ENCODE measurements around the gene OR5A2. TPM values are rescaled to one million over a fixed set of nuclear protein-coding genes. Genes with fewer than 3 reads are reported as not detected.
"Not testable (repeated sequence)": the region's sequence is repeated elsewhere in the genome, so short reads cannot be mapped to it uniquely, and the experiment has no call there.

Gene OR5A2
- total RNA-seq, 2 experiments from 2014 or later = not detected

- no peak for DNase-seq
- ChIA-PET CTCF (interaction anchor here (0.7 to 2.2 kb wide), 2 partner anchors 14 to 253 kb away, joined by 3 to 7 read pairs; partner anchors contain the start of gene DTX4), POLR2A (no interaction called here)
- Mint-ChIP-seq H3K4me3 (no peak overlapping the region), H3K36me3 (no peaks in the 10 kb centered on the region), H3K4me1 (ENCODE audit: low read depth) (no peaks in the 10 kb centered on the region), H3K27me3 (peaks cover 1% of the 10 kb centered on the region), H3K9me3 (no peaks in the 10 kb centered on the region), H3K27ac (no peak overlapping the region)
- intact Hi-C loops (cut with micrococcal nuclease) = no loop called here
These were observed 1.1 kb downstream of the OR5A2 start for GRCh38 chr11:59425131-59425530.

GRCh38 chr11:59423835-59424234 lies 2.4 kb downstream of the OR5A2 start:
- intact Hi-C loops (cut with micrococcal nuclease) = no loop called here
- no peak for DNase-seq

GRCh38 chr11:59418156-59418555 lies 8.1 kb downstream of the OR5A2 start:
- CTCF ChIA-PET = interaction anchor here (2.4 kb wide), 1 partner anchor 12 kb away, joined by 14 read pairs; no protein-coding TSS in a partner anchor
- Mint-ChIP-seq H3K4me1 (ENCODE audit: low read depth) (no peaks in the 10 kb centered on the region), H3K4me3 (no peak overlapping the region), H3K36me3 (no peaks in the 10 kb centered on the region), H3K9me3 (no peaks in the 10 kb centered on the region), H3K27me3 (peaks cover 21% of the 10 kb centered on the region), H3K27ac (no peak overlapping the region)
- DNase-seq = no peak
- intact Hi-C loops (cut with micrococcal nuclease) = no loop called here
- POLR2A ChIA-PET = no interaction called here

More at GRCh38 chr11:59423835-59424234, 2.4 kb downstream of the OR5A2 start:
- H3K36me3 Mint-ChIP-seq = no peaks in the 10 kb centered on the region
- CTCF ChIA-PET = interaction anchor here (1.3 to 2.2 kb wide), 2 partner anchors 252 to 253 kb away, joined by 5 to 7 read pairs; partner anchors contain the start of gene DTX4
- no peak overlapping the region for H3K4me3 Mint-ChIP-seq
- H3K4me1 Mint-ChIP-seq (ENCODE audit: low read depth) = no peaks in the 10 kb centered on the region
- no peaks in the 10 kb centered on the region for H3K27me3 Mint-ChIP-seq
- no peaks in the 10 kb centered on the region for H3K9me3 Mint-ChIP-seq
- POLR2A ChIA-PET = no interaction called here
- no peak overlapping the region for H3K27ac Mint-ChIP-seq

GRCh38 chr11:59417023-59417422 lies 9.2 kb downstream of the OR5A2 start:
- intact Hi-C loops (cut with micrococcal nuclease) = no loop called here
- Mint-ChIP-seq H3K4me1 (ENCODE audit: low read depth) (no peaks in the 10 kb centered on the region), H3K9me3 (peaks cover 3% of the 10 kb centered on the region), H3K4me3 (no peak overlapping the region), H3K27ac (no peak overlapping the region), H3K27me3 (peaks cover 27% of the 10 kb centered on the region), H3K36me3 (no peaks in the 10 kb centered on the region)
- ChIA-PET CTCF (no interaction called here), POLR2A (no interaction called here)
- no peak for DNase-seq

- ChIA-PET CTCF (no interaction called here), POLR2A (no interaction called here)
- no peak for DNase-seq
- Mint-ChIP-seq H3K4me1 (ENCODE audit: low read depth) (no peaks in the 10 kb centered on the region), H3K27ac (no peak overlapping the region), H3K9me3 (peaks cover 3% of the 10 kb centered on the region), H3K4me3 (no peak overlapping the region), H3K36me3 (no peaks in the 10 kb centered on the region), H3K27me3 (peaks cover 27% of the 10 kb centered on the region)
- intact Hi-C loops (cut with micrococcal nuclease) = no loop called here
These were observed 9.6 kb downstream of the OR5A2 start for GRCh38 chr11:59416613-59417012.

GRCh38 chr11:59415111-59415510 lies 11.1 kb downstream of the OR5A2 start:
- Mint-ChIP-seq H3K36me3 (no peaks in the 10 kb centered on the region), H3K27ac (no peak overlapping the region), H3K27me3 (peaks cover 27% of the 10 kb centered on the region), H3K4me1 (ENCODE audit: low read depth) (no peaks in the 10 kb centered on the region), H3K9me3 (peaks cover 12% of the 10 kb centered on the region), H3K4me3 (no peak overlapping the region)
- DNase-seq = no peak
- intact Hi-C loops (cut with micrococcal nuclease) = no loop called here
- ChIA-PET POLR2A (no interaction called here), CTCF (no interaction called here)

GRCh38 chr11:59413646-59414045 lies 12.6 kb downstream of the OR5A2 start:
- no peak for DNase-seq
- peaks cover 25% of the 10 kb centered on the region for H3K9me3 Mint-ChIP-seq
- ChIA-PET CTCF (no interaction called here), POLR2A (no interaction called here)
- no peaks in the 10 kb centered on the region for H3K4me1 Mint-ChIP-seq (ENCODE audit: low read depth)
- intact Hi-C loops (cut with micrococcal nuclease) = no loop called here
- no peak overlapping the region for H3K27ac Mint-ChIP-seq
- peaks cover 27% of the 10 kb centered on the region for H3K27me3 Mint-ChIP-seq
- H3K4me3 Mint-ChIP-seq = no peak overlapping the region
- H3K36me3 Mint-ChIP-seq = peaks cover 5% of the 10 kb centered on the region

GRCh38 chr11:59403546-59403945 lies 22.7 kb downstream of the OR5A2 start:
- Mint-ChIP-seq H3K9me3 (peaks cover 19% of the 10 kb centered on the region), H3K27ac (no peak overlapping the region), H3K36me3 (no peaks in the 10 kb centered on the region), H3K4me3 (no peak overlapping the region), H3K27me3 (peaks cover 6% of the 10 kb centered on the region), H3K4me1 (ENCODE audit: low read depth) (no peaks in the 10 kb centered on the region)
- no peak for DNase-seq
- intact Hi-C loops (cut with micrococcal nuclease) = no loop called here
- ChIA-PET POLR2A (no interaction called here), CTCF (no interaction called here)

GRCh38 chr11:59401262-59401552 lies 25.0 kb downstream of the OR5A2 start:
- no peaks in the 10 kb centered on the region for H3K4me1 Mint-ChIP-seq (ENCODE audit: low read depth)
- intact Hi-C loops (cut with micrococcal nuclease) = no loop called here
- no peak overlapping the region for H3K27ac Mint-ChIP-seq
- no peaks in the 10 kb centered on the region for H3K36me3 Mint-ChIP-seq
- POLR2A ChIA-PET = no interaction called here
- H3K4me3 Mint-ChIP-seq = no peak overlapping the region
- DNase-seq = no peak
- H3K27me3 Mint-ChIP-seq = peaks cover 4% of the 10 kb centered on the region
- H3K9me3 Mint-ChIP-seq = peaks cover 12% of the 10 kb centered on the region
- CTCF ChIA-PET = no interaction called here

- no peak for DNase-seq
- H3K4me1 Mint-ChIP-seq (ENCODE audit: low read depth) = no peaks in the 10 kb centered on the region
- H3K4me3 Mint-ChIP-seq = no peak overlapping the region
- H3K27ac Mint-ChIP-seq = no peak overlapping the region
- intact Hi-C loops (cut with micrococcal nuclease) = no loop called here
- H3K36me3 Mint-ChIP-seq = no peaks in the 10 kb centered on the region
- ChIA-PET POLR2A (no interaction called here), CTCF (interaction anchor here (1.3 to 1.4 kb wide), 2 partner anchors 29 to 229 kb away, joined by 3 to 4 read pairs; partner anchors contain the start of gene DTX4)
- peaks cover 4% of the 10 kb centered on the region for H3K27me3 Mint-ChIP-seq
- peaks cover 12% of the 10 kb centered on the region for H3K9me3 Mint-ChIP-seq
These were observed 25.6 kb downstream of the OR5A2 start for GRCh38 chr11:59400461-59401261.

GRCh38 chr11:59394186-59394585 lies 32.0 kb downstream of the OR5A2 start:
- Mint-ChIP-seq H3K4me1 (ENCODE audit: low read depth) (no peaks in the 10 kb centered on the region), H3K36me3 (no peaks in the 10 kb centered on the region), H3K4me3 (no peak overlapping the region), H3K27me3 (peaks cover 3% of the 10 kb centered on the region), H3K9me3 (no peaks in the 10 kb centered on the region), H3K27ac (no peak overlapping the region)
- intact Hi-C loops (cut with micrococcal nuclease) = no loop called here
- DNase-seq = no peak
- ChIA-PET POLR2A (no interaction called here), CTCF (no interaction called here)

GRCh38 chr11:59380263-59381059 lies 45.8 kb downstream of the OR5A2 start:
- H3K27me3 Mint-ChIP-seq = peaks cover under 1% of the 10 kb centered on the region
- H3K27ac Mint-ChIP-seq = no peak overlapping the region
- no peaks in the 10 kb centered on the region for H3K4me1 Mint-ChIP-seq (ENCODE audit: low read depth)
- no peaks in the 10 kb centered on the region for H3K36me3 Mint-ChIP-seq
- ChIA-PET POLR2A (no interaction called here), CTCF (no interaction called here)
- DNase-seq = no peak
- intact Hi-C loops (cut with micrococcal nuclease) = no loop called here
- peaks cover 15% of the 10 kb centered on the region for H3K9me3 Mint-ChIP-seq
- no peak overlapping the region for H3K4me3 Mint-ChIP-seq

GRCh38 chr11:59372324-59372723 lies 53.9 kb downstream of the OR5A2 start:
- H3K36me3 Mint-ChIP-seq; intact Hi-C loops (cut with micrococcal nuclease); H3K27me3 Mint-ChIP-seq; H3K27ac Mint-ChIP-seq; DNase-seq; H3K9me3 Mint-ChIP-seq; POLR2A ChIA-PET; CTCF ChIA-PET; H3K4me1 Mint-ChIP-seq (ENCODE audit: low read depth); H3K4me3 Mint-ChIP-seq: not testable (repeated sequence)

Measured in activated CD4-positive, alpha-beta memory T cell treated with anti-CD3 and anti-CD28 coated beads for 36 hours (primary cell).